ENCODE results near the gene XPC.
"Not testable (repeated sequence)": the region's sequence is repeated elsewhere in the genome, so short reads cannot be mapped to it uniquely, and the experiment has no call there.

The XPC gene

GRCh38 chr3:14117468-14118399 is 60.7 kb downstream of the XPC start:
- no peak for DNase-seq

- peak; percentile 58 for DNase-seq
These were observed 64.3 kb downstream of the XPC start for GRCh38 chr3:14113965-14114635.

- DNase-seq, result no peak
These were observed 67.7 kb downstream of the XPC start for GRCh38 chr3:14110699-14111098.

- not testable (repeated sequence) for DNase-seq
These were observed 68.6 kb downstream of the XPC start for GRCh38 chr3:14109821-14110220.

GRCh38 chr3:14097616-14098391 is 80.6 kb downstream of the XPC start:
- no peak for DNase-seq

- no peak for DNase-seq
These were observed 81.7 kb downstream of the XPC start for GRCh38 chr3:14096742-14097141.

Data from islet precursor cell (in vitro differentiated cells).